ENCODE data around the gene TMEM245. TPM values are rescaled to one million over a fixed set of nuclear protein-coding genes. Genes with fewer than 3 reads are reported as not detected.

Gene TMEM245
- total RNA-seq, 1 experiment from 2014 or later = 34.8 TPM

GRCh38 chr9:109124121-109124520, 4.4 kb upstream of the TMEM245 start (continued):
- no peak for TF ChIP-seq ZBTB33 (IDR thresholded peaks at IDR 0.05; ENCODE audit: extremely low read depth, insufficient replicate concordance, low read length)
- no peak for TF ChIP-seq EZH2 (IDR thresholded peaks at IDR 0.05)
- TF ChIP-seq YY1 (IDR thresholded peaks at IDR 0.05; ENCODE audit: extremely low read depth, insufficient replicate concordance, low read depth, low read length) = no peak
- TF ChIP-seq MAX (IDR thresholded peaks at IDR 0.05) = no peak
- no peak for TF ChIP-seq SIN3A (IDR thresholded peaks at IDR 0.05; ENCODE audit: low read depth)
- TF ChIP-seq JUND (IDR thresholded peaks at IDR 0.05) = no peak
- no peak for TF ChIP-seq EZH2phosphoT487 (IDR thresholded peaks at IDR 0.05; ENCODE audit: borderline replicate concordance)
- no peak for TF ChIP-seq RAD21 (IDR thresholded peaks at IDR 0.05; ENCODE audit: low read depth)
- TF ChIP-seq ZNF274 (IDR thresholded peaks at IDR 0.05; ENCODE audit: low read depth, low read length) = no peak
- TF ChIP-seq, protein P1, sequence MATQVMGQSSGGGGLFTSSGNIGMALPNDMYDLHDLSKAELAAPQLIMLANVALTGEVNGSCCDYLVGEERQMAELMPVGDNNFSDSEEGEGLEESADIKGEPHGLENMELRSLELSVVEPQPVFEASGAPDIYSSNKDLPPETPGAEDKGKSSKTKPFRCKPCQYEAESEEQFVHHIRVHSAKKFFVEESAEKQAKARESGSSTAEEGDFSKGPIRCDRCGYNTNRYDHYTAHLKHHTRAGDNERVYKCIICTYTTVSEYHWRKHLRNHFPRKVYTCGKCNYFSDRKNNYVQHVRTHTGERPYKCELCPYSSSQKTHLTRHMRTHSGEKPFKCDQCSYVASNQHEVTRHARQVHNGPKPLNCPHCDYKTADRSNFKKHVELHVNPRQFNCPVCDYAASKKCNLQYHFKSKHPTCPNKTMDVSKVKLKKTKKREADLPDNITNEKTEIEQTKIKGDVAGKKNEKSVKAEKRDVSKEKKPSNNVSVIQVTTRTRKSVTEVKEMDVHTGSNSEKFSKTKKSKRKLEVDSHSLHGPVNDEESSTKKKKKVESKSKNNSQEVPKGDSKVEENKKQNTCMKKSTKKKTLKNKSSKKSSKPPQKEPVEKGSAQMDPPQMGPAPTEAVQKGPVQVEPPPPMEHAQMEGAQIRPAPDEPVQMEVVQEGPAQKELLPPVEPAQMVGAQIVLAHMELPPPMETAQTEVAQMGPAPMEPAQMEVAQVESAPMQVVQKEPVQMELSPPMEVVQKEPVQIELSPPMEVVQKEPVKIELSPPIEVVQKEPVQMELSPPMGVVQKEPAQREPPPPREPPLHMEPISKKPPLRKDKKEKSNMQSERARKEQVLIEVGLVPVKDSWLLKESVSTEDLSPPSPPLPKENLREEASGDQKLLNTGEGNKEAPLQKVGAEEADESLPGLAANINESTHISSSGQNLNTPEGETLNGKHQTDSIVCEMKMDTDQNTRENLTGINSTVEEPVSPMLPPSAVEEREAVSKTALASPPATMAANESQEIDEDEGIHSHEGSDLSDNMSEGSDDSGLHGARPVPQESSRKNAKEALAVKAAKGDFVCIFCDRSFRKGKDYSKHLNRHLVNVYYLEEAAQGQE (IDR thresholded peaks at IDR 0.05; ENCODE audit: low read depth) = no peak
